Endothelial cell of umbilical vein (primary cell): Measurements from ENCODE around the gene SMIM44. TPM values are rescaled to one million over a fixed set of nuclear protein-coding genes. Genes with fewer than 3 reads are reported as not detected.

Experiments
- BruUV-seq: library from RNA; stranded (reverse); fragments of 400-500 nt; replicated peaks from 2 replicates; lab custom pipeline; 2021; lab: Mats Ljungman, UMichigan
- CTCF ChIA-PET: fragments of 300-600, 350-600 bp; sonication (Branson Sonifier 250); formaldehyde crosslinking; loops from one replicate; lab custom pipeline; 2021; ENCODE audit warnings: antibody characterized with exemption, inconsistent platforms; lab: Charles Lee
- POLR2A ChIA-PET: fragments of 300-600, 350-600 bp; sonication (Branson Sonifier 250); formaldehyde crosslinking; loops from one replicate; lab custom pipeline; 2021; ENCODE audit warnings: antibody characterized with exemption, inconsistent platforms; lab: Charles Lee
- DNase-seq: peaks from one replicate; pipeline ENCODE4 v3.0.0-alpha.2; 2011; ENCODE audit warnings: low read depth, low spot score
- FAIRE-seq: peaks from 2 replicates; lab custom pipeline; 2011; peaks lifted over from hg19 to GRCh38; lab: Jason Lieb, UNC
- H2AFZ ChIP-seq: 2 replicates; pipeline ENCODE4 v1.6.0; 2012; ENCODE audit warnings: low read depth, low read length, control low read depth, inconsistent platforms
- H3K27ac ChIP-seq: 2 replicates; pipeline ENCODE4 v1.5.1; 2011; ENCODE audit warnings: low read depth, mild to moderate bottlenecking, control low read depth, low read length, moderate library complexity; ENCODE audit not compliant: insufficient read depth
- H3K27me3 ChIP-seq, 2 experiments: 2 replicates each; pipeline versions ENCODE4 v1.6.0 to v1.6.1; 2011; ENCODE audit warnings: low read length in 2 of 2, mixed read lengths in 1 of 2; ENCODE audit not compliant: control insufficient read depth in 2 of 2, insufficient read depth in 2 of 2
- H3K36me3 ChIP-seq, 2 experiments: 2 replicates in 1 of 2; 3 replicates in 1 of 2; pipeline ENCODE4 v1.5.1; 2011; ENCODE audit warnings: low read length in 2 of 2, mild to moderate bottlenecking in 1 of 2, moderate library complexity in 1 of 2; ENCODE audit not compliant: control insufficient read depth in 2 of 2, insufficient read depth in 2 of 2; ENCODE audit errors: extremely low read depth in 1 of 2
- H3K4me1 ChIP-seq: 3 replicates; pipeline ENCODE4 v1.5.1; 2011; ENCODE audit warnings: mild to moderate bottlenecking, low read length; ENCODE audit not compliant: control insufficient read depth, insufficient read depth; ENCODE audit errors: extremely low read depth
- H3K4me2 ChIP-seq: 2 replicates; pipeline ENCODE4 v1.6.1; 2011; ENCODE audit warnings: low read length, control low read depth, mixed read lengths; ENCODE audit not compliant: insufficient read depth
- H3K4me3 ChIP-seq, 3 experiments: fragments of 200-600 bp in 1 of 3; sonication (generic), shearing (Covaris generic) in 1 of 3; replicated peaks in 1 of 3; 2 replicates each; pipeline ENCODE4 v1.5.1; 2011 to 2016; ENCODE audit warnings: control low read depth in 3 of 3, low read length in 3 of 3, mild to moderate bottlenecking in 2 of 3, inconsistent platforms in 1 of 3, low read depth in 1 of 3, moderate library complexity in 1 of 3; ENCODE audit not compliant: insufficient read depth in 1 of 3
- H3K79me2 ChIP-seq: 2 replicates; pipeline ENCODE4 v1.6.0; 2012; ENCODE audit warnings: low read length, inconsistent platforms; ENCODE audit not compliant: control insufficient read depth, insufficient read depth
- H3K9ac ChIP-seq: replicated peaks from 2 replicates; pipeline ENCODE3; 2011; ENCODE audit warnings: low read length, control low read depth; ENCODE audit not compliant: insufficient read depth; ENCODE audit errors: extremely low read depth
- H3K9me1 ChIP-seq: replicated peaks from 3 replicates; pipeline ENCODE4 v1.6.0; 2011; ENCODE audit warnings: mild to moderate bottlenecking, low read length; ENCODE audit not compliant: control insufficient read depth, insufficient read depth; ENCODE audit errors: extremely low read depth
- H3K9me3 ChIP-seq: replicated peaks from 2 replicates; pipeline ENCODE4 v1.5.1; 2012; ENCODE audit warnings: low read length, inconsistent platforms; ENCODE audit not compliant: control insufficient read depth, insufficient read depth
- H4K20me1 ChIP-seq: replicated peaks from 2 replicates; pipeline ENCODE3; 2011; ENCODE audit warnings: mild to moderate bottlenecking, low read length; ENCODE audit not compliant: control insufficient read depth, insufficient read depth; ENCODE audit errors: extremely low read depth
- CTCF ChIP-seq, 2 donors: IDR thresholded peaks; 1 replicate in 1 of 2; 2 replicates in 1 of 2; pipeline ENCODE4 v1.5.1; 2011; ENCODE audit warnings: low read length in 2 of 2, mild to moderate bottlenecking in 2 of 2, moderate library complexity in 2 of 2, control low read depth in 1 of 2, inconsistent platforms in 1 of 2, low read depth in 1 of 2; ENCODE audit not compliant: insufficient read depth in 1 of 2; ENCODE audit errors: extremely low read depth in 1 of 2
- EZH2 ChIP-seq: IDR thresholded peaks from 2 replicates; pipeline ENCODE4 v1.6.1; 2012; ENCODE audit warnings: borderline replicate concordance, low read depth, mild to moderate bottlenecking, moderate library complexity, low read length, inconsistent platforms; ENCODE audit not compliant: severe bottlenecking
- FOS ChIP-seq: IDR thresholded peaks from 2 replicates; pipeline ENCODE4 v1.6.1; 2011; ENCODE audit warnings: mild to moderate bottlenecking, low read length, moderate library complexity, borderline replicate concordance; ENCODE audit not compliant: insufficient read depth
- GATA2 ChIP-seq: IDR thresholded peaks from 2 replicates; pipeline ENCODE4 v1.7.0; 2011; ENCODE audit warnings: low read depth, mild to moderate bottlenecking, moderate library complexity, mixed read lengths, low read length; ENCODE audit not compliant: insufficient read length, insufficient read depth
- JUN ChIP-seq: IDR thresholded peaks from 2 replicates; pipeline ENCODE4 v1.6.1; 2011; ENCODE audit warnings: borderline replicate concordance, low read depth; ENCODE audit not compliant: insufficient read length, insufficient read depth
- MAX ChIP-seq: IDR thresholded peaks from 2 replicates; pipeline ENCODE4 v1.6.1; 2011; ENCODE audit not compliant: insufficient read depth, insufficient read length
- POLR2A ChIP-seq: IDR thresholded peaks from 2 replicates; pipeline ENCODE4 v1.6.1; 2012; ENCODE audit warnings: low read depth, mild to moderate bottlenecking, control low read depth, low read length
- dilution Hi-C: fragments of 300-500 bp; cut with MboI; formaldehyde crosslinking; loops from one replicate; pipeline ENCODE4 v1.15.0; 2019; ENCODE audit warnings: low sequenced_read_pairs; ENCODE audit not compliant: extremely low pct_ligation_motif_present
- intact Hi-C: fragments of 100-400 bp; cut with micrococcal nuclease; formaldehyde crosslinking; loops from one replicate; pipeline ENCODE4 v1.10.0; 2022
- polyA plus RNA-seq, 4 experiments: library from polyadenylated mRNA; depleted of rRNA in 3 of 4; stranded (reverse) in 3 of 4; unstranded in 1 of 4; fragments of >200 nt; gene quantifications; 2 replicates each; pipeline versions ENCODE4 v1.2.1 to v1.2.3, GENCODE V29; 2011 to 2012; ENCODE audit warnings: missing spikeins in 1 of 4
- total RNA-seq: library from RNA; stranded (reverse); gene quantifications from 2 replicates; pipeline ENCODE4 v1.2.3, GENCODE V29; 2021

The SMIM44 gene
- total and polyA plus RNA-seq, 2 donors (not counting 3 experiments of a cell fraction or from before 2014, with no cell fraction given) = not detected

GRCh38 chr19:3452171-3452941 lies 30.9 kb downstream of the SMIM44 start:
- peaks cover 11% of the 10 kb centered on the region for H3K4me1 ChIP-seq
- H3K9me1 ChIP-seq = no peaks in the 10 kb centered on the region
- peaks cover 5 to 41% of the 10 kb centered on the region in 2 experiments for H3K36me3 ChIP-seq
- peaks cover 5% of the 10 kb centered on the region for H3K79me2 ChIP-seq
- ChIA-PET POLR2A (no interaction called here), CTCF (interaction anchor here (1.2 kb wide), 1 partner anchor 19 kb away, joined by 4 read pairs; no protein-coding TSS in a partner anchor)
- H3K9ac ChIP-seq = no peak overlapping the region
- H3K4me2 ChIP-seq = no peak overlapping the region
- dilution Hi-C loops (no loop called here), intact Hi-C loops (no loop called here)
- no peak for DNase-seq
- no TSS peak for BruUV-seq
- no peak overlapping the region for H3K4me3 ChIP-seq
- peak overlapping the region; percentile 94 for H3K27ac ChIP-seq
- H4K20me1 ChIP-seq = no peaks in the 10 kb centered on the region
- no peaks in the 10 kb centered on the region for H3K27me3 ChIP-seq
- H3K9me3 ChIP-seq = no peaks in the 10 kb centered on the region
- no peak for TF ChIP-seq JUN
- no peak for TF ChIP-seq FOS
- no peak overlapping the region for H2AFZ ChIP-seq
- FAIRE-seq = no peak

- dilution Hi-C loops = no loop called here
- Histone ChIP-seq H2AFZ (no peak overlapping the region), H3K27ac (peak overlapping the region; percentile 94), H3K27me3 (no peaks in the 10 kb centered on the region), H4K20me1 (no peaks in the 10 kb centered on the region), H3K36me3 (peaks cover 5 to 41% of the 10 kb centered on the region in 2 experiments), H3K9me3 (no peaks in the 10 kb centered on the region), H3K79me2 (peaks cover 5% of the 10 kb centered on the region), H3K4me1 (peaks cover 11% of the 10 kb centered on the region), H3K9ac (peak overlapping the region; percentile 70), H3K9me1 (no peaks in the 10 kb centered on the region), H3K4me2 (no peak overlapping the region), H3K4me3 (no peak overlapping the region)
- intact Hi-C loops = loop anchor here (1.0 kb wide), 4 partner anchors 8 to 47 kb away; no protein-coding TSS in a partner anchor
- ChIA-PET CTCF (interaction anchor here (0.7 to 1.2 kb wide), 3 partner anchors 18 to 31 kb away, joined by 3 to 4 read pairs (median 3); no protein-coding TSS in a partner anchor), POLR2A (no interaction called here)
- TF ChIP-seq EZH2 (no peak), JUN (no peak), MAX (no peak), CTCF (IDR thresholded peaks at IDR 0.05; ENCODE audit: extremely low read depth in 1 of 2, insufficient read depth in 1 of 2, low read depth in 1 of 2, low read length in 2 of 2) (no peak), GATA2 (no peak), FOS (no peak), POLR2A (no peak)
- BruUV-seq = TSS peak; percentile 82
- FAIRE-seq (no peak), DNase-seq (no peak)
Observed at GRCh38 chr19:3451451-3451866, 31.8 kb downstream of the SMIM44 start.
